Naive thymus-derived CD4-positive, alpha-beta T cell (primary cell): ENCODE results near the gene BNIP3. TPM values are rescaled to one million over a fixed set of nuclear protein-coding genes. Genes with fewer than 3 reads are reported as not detected.
"Not testable (repeated sequence)": the region's sequence is repeated elsewhere in the genome, so short reads cannot be mapped to it uniquely, and the experiment has no call there.

ENCODE experiments used
- ATAC-seq: fragments of 150-1000 bp; cut with Tn5 transposase; 2 replicates; pipeline ENCODE4 v1.10.0; 2021; ENCODE audit warnings: mild to moderate bottlenecking, moderate library complexity
- CTCF ChIA-PET: fragments of 350-600 bp; sonication (Branson Sonifier 250); formaldehyde crosslinking; loops from one replicate; lab custom pipeline; 2021; ENCODE audit warnings: antibody characterized with exemption; lab: Charles Lee
- POLR2A ChIA-PET: fragments of 350-600 bp; sonication (Branson Sonifier 250); formaldehyde crosslinking; loops from one replicate; lab custom pipeline; 2021; ENCODE audit warnings: antibody characterized with exemption, inconsistent platforms; lab: Charles Lee
- DNase-seq, 9 donors: peaks; one replicate each; pipeline versions ENCODE4 v3.0.0 to v3.0.0-alpha.2; 2020 to 2022; ENCODE audit warnings: mixed read lengths in 1 of 9
- H3K27ac ChIP-seq: one replicate; pipeline ENCODE4 v1.7.0; 2013; ENCODE audit warnings: mild to moderate bottlenecking, low read depth, low read length, moderate library complexity
- H3K27me3 ChIP-seq, 2 donors: one replicate each; pipeline ENCODE4 v1.7.0; 2013; ENCODE audit warnings: low read length in 2 of 2, mild to moderate bottlenecking in 2 of 2, moderate library complexity in 2 of 2; ENCODE audit not compliant: control insufficient read depth in 2 of 2, insufficient read depth in 2 of 2
- H3K36me3 ChIP-seq, 3 experiments: 1 replicate in 2 of 3; 2 replicates in 1 of 3; pipeline ENCODE4 v1.7.0; 2013; ENCODE audit warnings: low read length in 3 of 3, mild to moderate bottlenecking in 3 of 3, moderate library complexity in 1 of 3; ENCODE audit not compliant: insufficient read depth in 3 of 3, control insufficient read depth in 2 of 3
- H3K4me1 ChIP-seq, 2 donors: one replicate each; pipeline ENCODE4 v1.7.0; 2013; ENCODE audit warnings: low read length in 2 of 2, mild to moderate bottlenecking in 2 of 2, moderate library complexity in 1 of 2; ENCODE audit not compliant: control insufficient read depth in 2 of 2, insufficient read depth in 2 of 2
- H3K4me3 ChIP-seq: 2 replicates; pipeline ENCODE4 v1.7.0; 2013; ENCODE audit warnings: mild to moderate bottlenecking, low read length
- H3K9me3 ChIP-seq, 3 experiments: 1 replicate in 2 of 3; 2 replicates in 1 of 3; pipeline ENCODE4 v1.7.0; 2013; ENCODE audit warnings: low read length in 3 of 3; ENCODE audit not compliant: control insufficient read depth in 2 of 3
- H3K27ac Mint-ChIP-seq, 9 donors: one replicate each; pipeline ENCODE4 v1.8.0; 2020 to 2022; ENCODE audit warnings: mixed read lengths in 9 of 9, mild to moderate bottlenecking in 8 of 9, moderate library complexity in 5 of 9, inconsistent platforms in 2 of 9
- H3K27me3 Mint-ChIP-seq, 5 donors: one replicate each; pipeline ENCODE4 v1.8.0; 2021 to 2022; ENCODE audit warnings: mixed read lengths in 5 of 5, mild to moderate bottlenecking in 1 of 5
- H3K36me3 Mint-ChIP-seq, 5 donors: one replicate each; pipeline ENCODE4 v1.8.0; 2020 to 2022; ENCODE audit warnings: mixed read lengths in 5 of 5, mild to moderate bottlenecking in 3 of 5, inconsistent platforms in 1 of 5
- H3K4me1 Mint-ChIP-seq, 7 donors: one replicate each; pipeline ENCODE4 v1.8.0; 2020 to 2022; ENCODE audit warnings: mixed read lengths in 7 of 7, mild to moderate bottlenecking in 3 of 7, inconsistent platforms in 1 of 7
- H3K4me3 Mint-ChIP-seq, 10 donors: one replicate each; pipeline ENCODE4 v1.8.0; 2020 to 2022; ENCODE audit warnings: mild to moderate bottlenecking in 10 of 10, mixed read lengths in 10 of 10, moderate library complexity in 6 of 10, inconsistent platforms in 2 of 10
- H3K9me3 Mint-ChIP-seq, 11 donors: one replicate each; pipeline ENCODE4 v1.8.0; 2020 to 2022; ENCODE audit warnings: mixed read lengths in 11 of 11, mild to moderate bottlenecking in 4 of 11, inconsistent platforms in 1 of 11, moderate library complexity in 1 of 11
- intact Hi-C, 2 donors: fragments of 100-400 bp; cut with micrococcal nuclease; formaldehyde crosslinking; loops; one replicate each; pipeline ENCODE4 v1.15.1; 2023
- polyA plus RNA-seq, 2 donors: library from polyadenylated mRNA; unstranded; fragments of 300-500 nt; fragmentation: Illumina TruSeq; gene quantifications; one replicate each; pipeline ENCODE4 v1.2.3, GENCODE V29; 2021
- total RNA-seq, 6 experiments: library from RNA in 5 of 6; stranded (reverse) in 5 of 6; gene quantifications; 1 replicate in 5 of 6; 2 replicates in 1 of 6; pipeline ENCODE4 v1.2.3 and lab custom pipeline; 2021 to 2026

The BNIP3 gene
- total and polyA plus RNA-seq, 7 experiments from 2014 or later = 17.7 to 81.7 (median 40.5) TPM

DNA sequence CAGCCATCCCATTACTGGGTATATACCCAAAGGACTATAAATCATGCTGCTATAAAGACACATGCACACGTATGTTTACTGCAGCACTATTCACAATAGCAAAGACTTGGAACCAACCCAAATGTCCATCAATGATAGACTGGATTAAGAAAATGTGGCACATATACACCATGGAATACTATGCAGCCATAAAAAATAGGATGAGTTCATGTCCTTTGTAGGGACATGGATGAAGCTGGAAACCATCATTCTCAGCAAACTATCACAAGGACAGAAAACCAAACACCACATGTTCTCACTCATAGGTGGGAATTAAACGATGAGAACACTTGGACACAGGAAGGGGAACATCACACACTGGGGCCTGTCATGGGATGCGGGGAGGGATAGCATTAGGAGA is 6.1 kb upstream of the BNIP3 start:
- H3K27ac Mint-ChIP-seq, H3K4me3 Mint-ChIP-seq, ATAC-seq, H3K9me3 ChIP-seq, H3K27me3 ChIP-seq, H3K4me3 ChIP-seq, H3K4me1 ChIP-seq, H3K9me3 Mint-ChIP-seq, H3K4me1 Mint-ChIP-seq, H3K36me3 ChIP-seq, H3K27ac ChIP-seq, CTCF ChIA-PET, POLR2A ChIA-PET, intact Hi-C loops, DNase-seq: not testable (repeated sequence)
- Mint-ChIP-seq H3K27me3 (peaks cover 0 to 30% (median 0%) of the 10 kb centered on the region in 5 donors), H3K36me3 (peaks cover 0 to 15% (median 0%) of the 10 kb centered on the region in 5 donors)

GRCh38 chr10:131987301-131987700 is 5.6 kb upstream of the BNIP3 start:
- H3K4me3 ChIP-seq, H3K4me1 Mint-ChIP-seq, H3K9me3 ChIP-seq, intact Hi-C loops, H3K9me3 Mint-ChIP-seq, H3K27ac Mint-ChIP-seq, H3K36me3 ChIP-seq, DNase-seq, POLR2A ChIA-PET, H3K4me3 Mint-ChIP-seq, H3K27me3 ChIP-seq, H3K27ac ChIP-seq, CTCF ChIA-PET, ATAC-seq, H3K4me1 ChIP-seq: not testable (repeated sequence)
- Mint-ChIP-seq H3K27me3 (peaks cover 0 to 30% (median 0%) of the 10 kb centered on the region in 5 donors), H3K36me3 (peaks cover 0 to 15% (median 0%) of the 10 kb centered on the region in 5 donors)

DNA sequence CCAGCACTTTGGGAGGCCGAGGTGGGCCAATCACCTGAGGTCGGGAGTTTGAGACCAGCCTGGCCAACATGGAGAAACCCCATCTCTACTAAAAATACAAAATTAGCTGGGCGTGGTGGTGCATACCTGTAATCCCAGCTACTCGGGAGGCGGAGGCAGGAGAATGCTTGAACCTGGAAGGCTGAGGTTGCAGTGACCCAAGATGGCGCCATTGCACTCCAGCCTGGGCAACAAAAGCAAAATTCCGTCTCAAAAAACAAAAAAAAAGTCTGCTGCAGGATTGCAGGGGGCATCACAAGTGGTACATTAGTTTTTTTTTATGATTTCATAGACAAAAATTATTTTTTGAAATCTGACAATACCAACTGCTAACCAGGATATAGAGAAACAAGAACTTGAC is 5.1 kb upstream of the BNIP3 start:
- H3K4me3 Mint-ChIP-seq, intact Hi-C loops, CTCF ChIA-PET, H3K27ac Mint-ChIP-seq, H3K36me3 ChIP-seq, H3K4me3 ChIP-seq, H3K9me3 Mint-ChIP-seq, H3K9me3 ChIP-seq, DNase-seq, H3K4me1 Mint-ChIP-seq, H3K4me1 ChIP-seq, POLR2A ChIA-PET, H3K27me3 ChIP-seq, H3K27ac ChIP-seq, ATAC-seq: not testable (repeated sequence)
- Mint-ChIP-seq H3K27me3 (peaks cover 0 to 28% (median 0%) of the 10 kb centered on the region in 5 donors), H3K36me3 (peaks cover 0 to 15% (median 0%) of the 10 kb centered on the region in 5 donors)

DNA sequence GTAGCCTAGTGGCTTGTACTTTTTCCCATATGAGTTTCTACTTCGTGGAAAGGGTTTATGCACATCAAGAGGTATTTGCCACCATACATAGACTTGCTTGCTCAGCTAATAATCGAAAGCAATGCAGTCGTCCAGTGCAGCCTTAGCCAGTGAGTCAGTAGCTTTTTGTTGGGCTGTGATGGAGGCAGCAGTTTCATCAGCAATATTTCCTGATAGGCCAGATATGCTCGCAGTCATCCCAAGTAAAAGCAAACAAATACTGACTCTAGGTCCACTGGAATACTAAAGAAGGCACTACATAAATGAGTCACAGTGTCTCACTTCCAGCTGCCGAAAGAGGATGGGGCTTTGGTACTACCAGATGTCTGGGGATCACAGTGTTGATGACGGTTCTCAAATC is 2.1 kb upstream of the BNIP3 start:
- Histone ChIP-seq H3K9me3 (no peaks in the 10 kb centered on the region), H3K27me3 (no peaks in the 10 kb centered on the region), H3K4me3 (no peak overlapping the region), H3K4me1 (peaks cover 7 to 13% of the 10 kb centered on the region in 2 donors), H3K36me3 (no peaks in the 10 kb centered on the region), H3K27ac (no peak overlapping the region)
- Mint-ChIP-seq H3K9me3 (peaks cover 0 to 9% (median 0%) of the 10 kb centered on the region in 11 donors), H3K27me3 (peaks cover 0 to 23% (median 0%) of the 10 kb centered on the region in 5 donors), H3K36me3 (peaks cover 0 to 29% (median 0%) of the 10 kb centered on the region in 5 donors), H3K27ac (peak overlapping the region in 1 of 9 donors; percentile 84), H3K4me3 (peak overlapping the region in 8 of 10 donors; percentile 45 to 84 (median 78)), H3K4me1 (peaks cover 15 to 28% (median 21%) of the 10 kb centered on the region in 7 donors)
- ChIA-PET CTCF (interaction anchor here (1.0 kb wide), 1 partner anchor 18 kb away, joined by 4 read pairs; no protein-coding TSS in a partner anchor), POLR2A (interaction anchor here (0.8 to 4.0 kb wide), 3 partner anchors 11 to 84 kb away, joined by 3 to 34 read pairs (median 4); no protein-coding TSS in a partner anchor)
- DNase-seq (no peak), ATAC-seq (no peak)
- intact Hi-C loops = loop anchor here (2.0 to 5.0 kb wide), 4 partner anchors 39 to 1871 kb away; partner anchors contain the start of gene C10orf143 (in 1 of the 2)

DNA sequence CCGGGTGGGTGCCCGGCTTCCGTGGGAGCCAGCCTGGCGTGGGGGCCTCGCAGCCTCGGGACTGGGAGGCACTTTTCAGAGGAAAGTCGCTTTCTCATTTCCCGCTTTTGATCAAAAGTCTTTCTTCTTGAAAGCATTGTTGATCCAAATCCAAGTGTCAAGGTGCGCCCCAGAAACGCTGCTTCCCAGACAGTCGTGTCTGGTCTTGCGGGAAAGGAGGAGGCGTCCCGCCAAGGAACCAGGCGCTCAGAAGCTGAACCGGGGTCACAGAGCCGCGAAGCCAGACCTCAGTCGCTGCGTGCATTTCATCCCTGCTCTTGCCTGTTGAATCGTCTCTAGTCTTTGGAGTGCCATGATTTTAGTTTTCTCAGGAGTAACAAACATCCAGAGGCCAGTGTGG is 1.1 kb upstream of the BNIP3 start:
- POLR2A ChIA-PET = interaction anchor here (0.5 to 4.0 kb wide), 8 partner anchors 10 to 83 kb away, joined by 3 to 34 read pairs (median 4); partner anchors contain the start of gene PPP2R2D
- Mint-ChIP-seq H3K4me1 (peaks cover 23 to 37% (median 30%) of the 10 kb centered on the region in 7 donors), H3K27me3 (peaks cover 0 to 21% (median 0%) of the 10 kb centered on the region in 5 donors), H3K36me3 (peaks cover 0 to 29% (median 4%) of the 10 kb centered on the region in 5 donors), H3K27ac (peak overlapping the region; percentile 28 to 84 (median 59)), H3K4me3 (peak overlapping the region; percentile 45 to 84 (median 78)), H3K9me3 (peaks cover 0 to 6% (median 0%) of the 10 kb centered on the region in 11 donors)
- Histone ChIP-seq H3K9me3 (no peaks in the 10 kb centered on the region), H3K27me3 (no peaks in the 10 kb centered on the region), H3K4me1 (peaks cover 7 to 13% of the 10 kb centered on the region in 2 donors), H3K4me3 (peak overlapping the region; percentile 60), H3K27ac (peak overlapping the region; percentile 70), H3K36me3 (no peaks in the 10 kb centered on the region)
- DNase-seq (no peak), ATAC-seq (no peak)
- intact Hi-C loops = loop anchor here (1.0 to 5.0 kb wide), 6 partner anchors 40 to 1870 kb away; partner anchors contain the start of gene C10orf143 (in 1 of the 2)
- CTCF ChIA-PET = no interaction called here

- H3K4me1 Mint-ChIP-seq = peaks cover 23 to 43% (median 35%) of the 10 kb centered on the region in 7 donors
- Histone ChIP-seq H3K27me3 (no peaks in the 10 kb centered on the region), H3K4me1 (peaks cover 7 to 17% of the 10 kb centered on the region in 2 donors), H3K36me3 (no peaks in the 10 kb centered on the region), H3K9me3 (no peaks in the 10 kb centered on the region), H3K4me3 (peak overlapping the region; percentile 60), H3K27ac (peak overlapping the region; percentile 70)
- DNase-seq = peak in 2 of 9 donors; percentile 19 to 26
- POLR2A ChIA-PET = interaction anchor here (0.5 to 4.0 kb wide), 7 partner anchors 10 to 82 kb away, joined by 3 to 34 read pairs (median 3); partner anchors contain the start of gene PPP2R2D
- peaks cover 0 to 32% (median 7%) of the 10 kb centered on the region in 5 donors for H3K36me3 Mint-ChIP-seq
- H3K27me3 Mint-ChIP-seq = peaks cover 0 to 19% (median 0%) of the 10 kb centered on the region in 5 donors
- peak overlapping the region in 9 of 10 donors; percentile 21 to 84 (median 71) for H3K4me3 Mint-ChIP-seq
- H3K27ac Mint-ChIP-seq = peak overlapping the region in 1 of 9 donors; percentile 25
- peaks cover 0 to 5% (median 0%) of the 10 kb centered on the region in 11 donors for H3K9me3 Mint-ChIP-seq
- intact Hi-C loops = loop anchor here (1.0 to 5.0 kb wide), 6 partner anchors 41 to 1870 kb away; partner anchors contain the start of gene C10orf143 (in 1 of the 2)
- ATAC-seq = peak; percentile 10
- CTCF ChIA-PET = no interaction called here
Observed at GRCh38 chr10:131982185-131982756, 548 bp upstream of the BNIP3 start.
